HG02571 (cell line): Measurements from ENCODE around the gene TMEM151B.
A peak's percentile ranks its signal among the peaks of the same experiment; 100 is the strongest.

Source experiments
- ATAC-seq: cut with Tn5 transposase; IDR thresholded peaks from one replicate; pipeline ENCODE4 v1.9.1; 2021; ENCODE audit warnings: mild to moderate bottlenecking, moderate library complexity; ENCODE audit not compliant: unreplicated experiment

The TMEM151B gene

GRCh38 chr6:44250067-44250717, 20.1 kb upstream of the TMEM151B start:
- ATAC-seq, result no peak

- no peak for ATAC-seq
Measured at GRCh38 chr6:44250718-44251123, 19.5 kb upstream of the TMEM151B start.

GRCh38 chr6:44251576-44252524, 18.4 kb upstream of the TMEM151B start:
- no peak for ATAC-seq

GRCh38 chr6:44253307-44254101, 16.7 kb upstream of the TMEM151B start:
- ATAC-seq, result no peak

GRCh38 chr6:44254191-44255104, 15.8 kb upstream of the TMEM151B start:
- no peak for ATAC-seq

- no peak for ATAC-seq
Measured at GRCh38 chr6:44255105-44255808, 15.0 kb upstream of the TMEM151B start.

- ATAC-seq, result no peak
Measured at GRCh38 chr6:44255871-44256774, 14.1 kb upstream of the TMEM151B start.

GRCh38 chr6:44256775-44257024, 13.6 kb upstream of the TMEM151B start:
- no peak for ATAC-seq

GRCh38 chr6:44257025-44257752, 13.1 kb upstream of the TMEM151B start, which contains the start of gene SLC35B2:
SLC35B2 (minus strand) TSS chr6:44257528; CDS start chr6:44257410, 118 bp downstream.
- peak; percentile 38 for ATAC-seq

GRCh38 chr6:44257753-44258324, 12.4 kb upstream of the TMEM151B start:
- peak; percentile 12 for ATAC-seq

GRCh38 chr6:44258325-44258863, 11.9 kb upstream of the TMEM151B start:
- no peak for ATAC-seq

GRCh38 chr6:44258921-44259320, 11.3 kb upstream of the TMEM151B start:
- ATAC-seq, result no peak

GRCh38 chr6:44260011-44260410, 10.2 kb upstream of the TMEM151B start:
- ATAC-seq, result no peak

- no peak for ATAC-seq
Measured at GRCh38 chr6:44260451-44261297, 9.6 kb upstream of the TMEM151B start.

GRCh38 chr6:44261581-44261980, 8.7 kb upstream of the TMEM151B start:
- ATAC-seq, result no peak
